ENCODE data around the gene SH3BGRL3.

DNA sequence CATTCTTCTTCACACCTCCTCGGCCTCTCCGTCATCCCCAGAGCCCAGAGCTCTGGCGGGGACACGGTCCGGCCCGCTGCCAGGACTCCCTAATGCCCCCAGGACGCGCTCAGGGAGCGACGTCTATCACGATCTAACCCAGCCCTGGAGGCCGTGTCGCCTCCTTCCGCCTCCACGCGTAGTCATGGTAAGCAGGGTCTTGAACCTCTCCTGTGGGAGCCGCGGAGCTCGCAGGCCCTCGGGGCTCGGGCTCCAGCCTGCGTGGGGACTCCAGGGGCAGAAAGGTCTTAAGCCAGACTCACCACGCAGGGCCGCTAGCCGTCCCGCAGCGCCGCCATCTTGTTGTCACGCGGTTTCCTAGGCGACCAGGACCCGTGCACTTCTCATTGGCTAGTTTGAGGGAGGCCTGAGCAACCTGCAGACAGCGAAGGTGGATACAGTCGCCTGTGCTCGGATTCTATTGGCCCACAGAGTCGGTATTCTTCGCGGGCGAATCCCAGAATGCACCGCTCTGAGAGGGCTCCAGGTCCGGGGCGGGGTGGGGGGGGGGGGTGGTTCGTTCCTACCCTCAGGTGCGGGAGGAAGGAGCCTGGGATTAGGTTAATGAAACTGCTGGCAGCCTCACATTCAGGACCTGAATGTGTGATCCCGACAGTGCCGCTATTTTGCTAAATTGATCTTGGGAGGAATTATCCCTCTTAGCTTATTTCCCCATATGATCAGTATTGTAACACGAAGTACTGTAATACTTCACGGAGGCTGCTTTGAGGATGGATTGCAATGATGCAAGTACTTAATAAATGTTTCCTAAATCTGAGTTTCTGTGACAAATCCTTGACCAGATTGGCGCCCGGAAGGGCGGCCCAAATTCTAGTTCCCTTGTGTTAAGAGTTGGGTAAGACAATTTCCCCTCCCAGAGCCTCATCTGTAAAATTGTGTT, 26.7 kb downstream of the SH3BGRL3 start, which contains the start of gene UBXN11:
- TF ChIP-seq, protein P1, sequence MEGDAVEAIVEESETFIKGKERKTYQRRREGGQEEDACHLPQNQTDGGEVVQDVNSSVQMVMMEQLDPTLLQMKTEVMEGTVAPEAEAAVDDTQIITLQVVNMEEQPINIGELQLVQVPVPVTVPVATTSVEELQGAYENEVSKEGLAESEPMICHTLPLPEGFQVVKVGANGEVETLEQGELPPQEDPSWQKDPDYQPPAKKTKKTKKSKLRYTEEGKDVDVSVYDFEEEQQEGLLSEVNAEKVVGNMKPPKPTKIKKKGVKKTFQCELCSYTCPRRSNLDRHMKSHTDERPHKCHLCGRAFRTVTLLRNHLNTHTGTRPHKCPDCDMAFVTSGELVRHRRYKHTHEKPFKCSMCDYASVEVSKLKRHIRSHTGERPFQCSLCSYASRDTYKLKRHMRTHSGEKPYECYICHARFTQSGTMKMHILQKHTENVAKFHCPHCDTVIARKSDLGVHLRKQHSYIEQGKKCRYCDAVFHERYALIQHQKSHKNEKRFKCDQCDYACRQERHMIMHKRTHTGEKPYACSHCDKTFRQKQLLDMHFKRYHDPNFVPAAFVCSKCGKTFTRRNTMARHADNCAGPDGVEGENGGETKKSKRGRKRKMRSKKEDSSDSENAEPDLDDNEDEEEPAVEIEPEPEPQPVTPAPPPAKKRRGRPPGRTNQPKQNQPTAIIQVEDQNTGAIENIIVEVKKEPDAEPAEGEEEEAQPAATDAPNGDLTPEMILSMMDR (conservative IDR thresholded peaks at IDR 0.05; ENCODE audit: low read depth in 2 of 2) = no peak
- TF ChIP-seq EZH2phosphoT487 (IDR thresholded peaks at IDR 0.05; ENCODE audit: unreplicated experiment) (no peak), EZH2 (IDR thresholded peaks at IDR 0.05; ENCODE audit: low read depth, unreplicated experiment) (no peak), CREB1 (CRISPR knock-in tag; IDR thresholded peaks at IDR 0.05; ENCODE audit: low read depth) (no peak)

Data from GM23338 (cell line).